Umbilical cord (tissue), 1 donor: ENCODE measurements around the gene GALNT15. TPM values are rescaled to one million over a fixed set of nuclear protein-coding genes. Genes with fewer than 3 reads are reported as not detected.

ENCODE experiments used
- total RNA-seq: library from RNA; depleted of rRNA; stranded (reverse); fragments of >200 nt; gene quantifications from one replicate; pipeline ENCODE4 v1.2.3, GENCODE V29; 2014; ENCODE audit warnings: low replicate concordance; ENCODE audit not compliant: insufficient read depth

The GALNT15 gene
- total RNA-seq, 1 donor from 2014 or later: 3.9 TPM

Other genes starting within 250 kb of the GALNT15 start
- gene DPH3, start 90.3 kb downstream of the GALNT15 start, total RNA-seq: 31.5 TPM
- gene OXNAD1, start 90.5 kb downstream of the GALNT15 start, total RNA-seq: 26.5 TPM